WTC11 (cell line): ENCODE data around the gene CD8B. TPM values are rescaled to one million over a fixed set of nuclear protein-coding genes. Genes with fewer than 3 reads are reported as not detected.

ENCODE experiments used
- ATAC-seq: fragments of 200-7000 bp; cut with Tn5 transposase; 2 replicates; pipeline ENCODE4 v1.10.0; 2021; ENCODE audit warnings: mild to moderate bottlenecking, moderate library complexity
- CTCF ChIA-PET: fragments of 300-600 bp; sonication (Branson Sonifier 250); formaldehyde crosslinking; loops from one replicate; lab custom pipeline; 2021; ENCODE audit warnings: antibody characterized with exemption; lab: Charles Lee
- POLR2A ChIA-PET: fragments of 350-600 bp; sonication (Branson Sonifier 250); formaldehyde crosslinking; loops from one replicate; lab custom pipeline; 2021; ENCODE audit warnings: antibody characterized with exemption; lab: Charles Lee
- DNase-seq: peaks from one replicate; pipeline ENCODE4 v3.0.0; 2021; ENCODE audit warnings: low spot score
- H3K27ac Mint-ChIP-seq: 2 replicates; pipeline ENCODE4 v1.8.0; 2021; ENCODE audit warnings: mixed read lengths
- H3K27me3 Mint-ChIP-seq: 2 replicates; pipeline ENCODE4 v1.8.0; 2021; ENCODE audit warnings: low read depth, mild to moderate bottlenecking, moderate library complexity, mixed read lengths
- H3K36me3 Mint-ChIP-seq: 2 replicates; pipeline ENCODE4 v1.8.0; 2021; ENCODE audit warnings: mixed read lengths
- H3K4me1 Mint-ChIP-seq: 2 replicates; pipeline ENCODE4 v1.8.0; 2022; ENCODE audit warnings: mixed read lengths
- H3K4me3 Mint-ChIP-seq: 2 replicates; pipeline ENCODE4 v1.8.0; 2021; ENCODE audit warnings: mild to moderate bottlenecking, moderate library complexity, mixed read lengths
- H3K9me3 Mint-ChIP-seq: 2 replicates; pipeline ENCODE4 v1.8.0; 2021; ENCODE audit warnings: mixed read lengths
- ATF1 ChIP-seq: sonication (generic); formaldehyde crosslinking; IDR thresholded peaks from 2 replicates; pipeline ENCODE4 v1.8.1; 2023; ENCODE audit warnings: mild to moderate bottlenecking, moderate library complexity, missing genetic modification reagents
- ETV6 ChIP-seq: sonication (generic); formaldehyde crosslinking; IDR thresholded peaks from 2 replicates; pipeline ENCODE4 v1.8.1; 2022; ENCODE audit warnings: mild to moderate bottlenecking, missing genetic modification reagents
- FOXJ3 ChIP-seq: sonication (generic); formaldehyde crosslinking; IDR thresholded peaks from 2 replicates; pipeline ENCODE4 v1.9.0; 2021; ENCODE audit warnings: missing genetic modification reagents, mild to moderate bottlenecking, borderline replicate concordance
- JUN ChIP-seq: sonication (generic); formaldehyde crosslinking; IDR thresholded peaks from 2 replicates; pipeline ENCODE4 v1.8.0; 2023; ENCODE audit warnings: mild to moderate bottlenecking, missing genetic modification reagents
- KAT7 ChIP-seq: sonication (generic); formaldehyde crosslinking; IDR thresholded peaks from 2 replicates; pipeline ENCODE4 v1.8.1; 2023; ENCODE audit warnings: missing genetic modification reagents, mild to moderate bottlenecking, borderline replicate concordance
- NFATC4 ChIP-seq: fragments of 250-450 bp; sonication (Bioruptor Pico); IDR thresholded peaks from 2 replicates; pipeline ENCODE4 v1.9.0; 2021; ENCODE audit warnings: mild to moderate bottlenecking
- RORB ChIP-seq: fragments of 250-450 bp; sonication (Bioruptor Pico); IDR thresholded peaks from 2 replicates; pipeline ENCODE4 v1.9.0; 2021; ENCODE audit warnings: mild to moderate bottlenecking
- SMAD4 ChIP-seq: sonication (generic); formaldehyde crosslinking; IDR thresholded peaks from 2 replicates; pipeline ENCODE4 v1.8.0; 2022; ENCODE audit warnings: mild to moderate bottlenecking, missing genetic modification reagents
- SOX15 ChIP-seq: fragments of 250-450 bp; sonication (Bioruptor Pico); IDR thresholded peaks from 2 replicates; pipeline ENCODE4 v1.9.0; 2021; ENCODE audit warnings: mild to moderate bottlenecking
- TEAD4 ChIP-seq: sonication (generic); formaldehyde crosslinking; IDR thresholded peaks from 2 replicates; pipeline ENCODE4 v1.8.0; 2022; ENCODE audit warnings: mild to moderate bottlenecking, missing genetic modification reagents
- ZNF219 ChIP-seq: sonication (generic); formaldehyde crosslinking; IDR thresholded peaks from 2 replicates; pipeline ENCODE4 v1.8.0; 2023; ENCODE audit warnings: missing genetic modification reagents, mild to moderate bottlenecking, borderline replicate concordance
- ZNF232 ChIP-seq: sonication (generic); formaldehyde crosslinking; IDR thresholded peaks from 2 replicates; pipeline ENCODE4 v1.8.0; 2022; ENCODE audit warnings: mild to moderate bottlenecking, missing genetic modification reagents
- ZNF317 ChIP-seq: sonication (generic); formaldehyde crosslinking; IDR thresholded peaks from 2 replicates; pipeline ENCODE4 v1.8.1; 2023; ENCODE audit warnings: low read depth, mild to moderate bottlenecking, moderate library complexity, missing genetic modification reagents, borderline replicate concordance
- ZNF396 ChIP-seq: fragments of 250-450 bp; sonication (Bioruptor Pico); IDR thresholded peaks from 2 replicates; pipeline ENCODE4 v1.8.0; 2021; ENCODE audit warnings: mild to moderate bottlenecking, moderate library complexity, borderline replicate concordance
- total RNA-seq: library from RNA; stranded (reverse); gene quantifications from 3 replicates; pipeline ENCODE4 v1.2.3, GENCODE V29; 2021
- TF ChIP-seq, protein P1 (sequence below): sonication (generic); formaldehyde crosslinking; IDR thresholded peaks from 2 replicates; pipeline ENCODE4 v1.8.1; 2022; ENCODE audit warnings: low read depth, mild to moderate bottlenecking, moderate library complexity, missing genetic modification reagents, borderline replicate concordance
- TF ChIP-seq, protein P2 (sequence below): sonication (generic); formaldehyde crosslinking; conservative IDR thresholded peaks from 2 replicates; pipeline ENCODE4 v1.8.1; 2022; ENCODE audit warnings: mild to moderate bottlenecking, missing genetic modification reagents
- TF ChIP-seq, protein P3 (sequence below): fragments of 200-600 bp; IDR thresholded peaks from 2 replicates; pipeline ENCODE4 v1.8.0; 2022; ENCODE audit warnings: antibody characterized with exemption
- TF ChIP-seq, protein P4 (sequence below): sonication (generic); formaldehyde crosslinking; IDR thresholded peaks from 2 replicates; pipeline ENCODE4 v1.8.1; 2022; ENCODE audit warnings: mild to moderate bottlenecking, missing genetic modification reagents, moderate library complexity, borderline replicate concordance
- TF ChIP-seq, protein P5 (sequence below): fragments of 250-450 bp; sonication (Bioruptor Pico); IDR thresholded peaks from 2 replicates; pipeline ENCODE4 v2.1.2; 2022; ENCODE audit warnings: mild to moderate bottlenecking, moderate library complexity
- TF ChIP-seq, protein P6 (sequence below): sonication (generic); formaldehyde crosslinking; IDR thresholded peaks from 2 replicates; pipeline ENCODE4 v1.8.0; 2022; ENCODE audit warnings: missing genetic modification reagents
- TF ChIP-seq, protein P7 (sequence below): fragments of 250-450 bp; sonication (Bioruptor Pico); IDR thresholded peaks from 2 replicates; pipeline ENCODE4 v1.9.0; 2021; ENCODE audit warnings: mild to moderate bottlenecking

Gene CD8B
- total RNA-seq, 1 experiment from 2014 or later: 0.70 TPM

DNA sequence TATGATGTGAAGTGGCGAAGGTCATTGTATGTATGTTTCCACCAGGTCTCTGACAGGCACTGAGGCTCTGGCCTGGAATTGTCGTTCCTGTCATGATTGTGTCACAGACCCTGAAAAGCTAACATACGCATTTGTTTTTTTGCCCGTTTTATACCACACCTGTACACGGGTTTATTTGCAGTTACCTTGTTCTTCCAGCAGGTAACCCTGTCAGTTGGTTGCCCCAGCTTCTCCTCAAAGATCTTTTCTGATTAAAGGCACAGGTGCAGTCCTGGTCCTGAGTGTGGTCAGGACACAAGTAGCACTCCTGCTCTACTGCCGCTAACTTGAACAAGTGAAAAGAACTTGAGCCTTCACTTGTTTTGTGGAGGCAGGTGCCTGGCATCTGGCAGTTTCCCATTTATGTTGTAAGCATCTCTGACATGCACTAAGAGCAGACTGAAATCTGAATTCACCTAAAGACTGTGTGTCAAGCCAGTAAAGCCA lies 90.8 kb downstream of the CD8B start:
- H3K9me3 Mint-ChIP-seq: no peaks in the 10 kb centered on the region
- H3K27ac Mint-ChIP-seq: no peak overlapping the region
- H3K4me3 Mint-ChIP-seq: no peak overlapping the region
- ChIA-PET POLR2A (no interaction called here), CTCF (no interaction called here)
- H3K36me3 Mint-ChIP-seq: peaks cover 68% of the 10 kb centered on the region
- no peak for DNase-seq
- 0 out of 2 replicates have a peak, but pooled peaks cover 5% of the 10 kb centered on the region for H3K4me1 Mint-ChIP-seq
- ATAC-seq: no peak
- TF ChIP-seq SMAD4 (CRISPR knock-in tag) (no peak), FOXJ3 (CRISPR knock-in tag) (no peak), NFATC4 (CRISPR knock-in tag) (no peak), ATF1 (CRISPR knock-in tag) (no peak), ZNF219 (CRISPR knock-in tag) (no peak)
- TF ChIP-seq, protein P1, sequence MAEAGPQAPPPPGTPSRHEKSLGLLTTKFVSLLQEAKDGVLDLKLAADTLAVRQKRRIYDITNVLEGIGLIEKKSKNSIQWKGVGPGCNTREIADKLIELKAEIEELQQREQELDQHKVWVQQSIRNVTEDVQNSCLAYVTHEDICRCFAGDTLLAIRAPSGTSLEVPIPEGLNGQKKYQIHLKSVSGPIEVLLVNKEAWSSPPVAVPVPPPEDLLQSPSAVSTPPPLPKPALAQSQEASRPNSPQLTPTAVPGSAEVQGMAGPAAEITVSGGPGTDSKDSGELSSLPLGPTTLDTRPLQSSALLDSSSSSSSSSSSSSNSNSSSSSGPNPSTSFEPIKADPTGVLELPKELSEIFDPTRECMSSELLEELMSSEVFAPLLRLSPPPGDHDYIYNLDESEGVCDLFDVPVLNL (CRISPR knock-in tag): no peak
- TF ChIP-seq, protein P2, sequence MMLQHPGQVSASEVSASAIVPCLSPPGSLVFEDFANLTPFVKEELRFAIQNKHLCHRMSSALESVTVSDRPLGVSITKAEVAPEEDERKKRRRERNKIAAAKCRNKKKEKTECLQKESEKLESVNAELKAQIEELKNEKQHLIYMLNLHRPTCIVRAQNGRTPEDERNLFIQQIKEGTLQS (CRISPR knock-in tag): no peak
- TF ChIP-seq, protein P3, sequence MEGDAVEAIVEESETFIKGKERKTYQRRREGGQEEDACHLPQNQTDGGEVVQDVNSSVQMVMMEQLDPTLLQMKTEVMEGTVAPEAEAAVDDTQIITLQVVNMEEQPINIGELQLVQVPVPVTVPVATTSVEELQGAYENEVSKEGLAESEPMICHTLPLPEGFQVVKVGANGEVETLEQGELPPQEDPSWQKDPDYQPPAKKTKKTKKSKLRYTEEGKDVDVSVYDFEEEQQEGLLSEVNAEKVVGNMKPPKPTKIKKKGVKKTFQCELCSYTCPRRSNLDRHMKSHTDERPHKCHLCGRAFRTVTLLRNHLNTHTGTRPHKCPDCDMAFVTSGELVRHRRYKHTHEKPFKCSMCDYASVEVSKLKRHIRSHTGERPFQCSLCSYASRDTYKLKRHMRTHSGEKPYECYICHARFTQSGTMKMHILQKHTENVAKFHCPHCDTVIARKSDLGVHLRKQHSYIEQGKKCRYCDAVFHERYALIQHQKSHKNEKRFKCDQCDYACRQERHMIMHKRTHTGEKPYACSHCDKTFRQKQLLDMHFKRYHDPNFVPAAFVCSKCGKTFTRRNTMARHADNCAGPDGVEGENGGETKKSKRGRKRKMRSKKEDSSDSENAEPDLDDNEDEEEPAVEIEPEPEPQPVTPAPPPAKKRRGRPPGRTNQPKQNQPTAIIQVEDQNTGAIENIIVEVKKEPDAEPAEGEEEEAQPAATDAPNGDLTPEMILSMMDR: no peak
- TF ChIP-seq, protein P4, sequence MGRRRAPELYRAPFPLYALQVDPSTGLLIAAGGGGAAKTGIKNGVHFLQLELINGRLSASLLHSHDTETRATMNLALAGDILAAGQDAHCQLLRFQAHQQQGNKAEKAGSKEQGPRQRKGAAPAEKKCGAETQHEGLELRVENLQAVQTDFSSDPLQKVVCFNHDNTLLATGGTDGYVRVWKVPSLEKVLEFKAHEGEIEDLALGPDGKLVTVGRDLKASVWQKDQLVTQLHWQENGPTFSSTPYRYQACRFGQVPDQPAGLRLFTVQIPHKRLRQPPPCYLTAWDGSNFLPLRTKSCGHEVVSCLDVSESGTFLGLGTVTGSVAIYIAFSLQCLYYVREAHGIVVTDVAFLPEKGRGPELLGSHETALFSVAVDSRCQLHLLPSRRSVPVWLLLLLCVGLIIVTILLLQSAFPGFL (CRISPR knock-in tag): no peak
- TF ChIP-seq, protein P5, sequence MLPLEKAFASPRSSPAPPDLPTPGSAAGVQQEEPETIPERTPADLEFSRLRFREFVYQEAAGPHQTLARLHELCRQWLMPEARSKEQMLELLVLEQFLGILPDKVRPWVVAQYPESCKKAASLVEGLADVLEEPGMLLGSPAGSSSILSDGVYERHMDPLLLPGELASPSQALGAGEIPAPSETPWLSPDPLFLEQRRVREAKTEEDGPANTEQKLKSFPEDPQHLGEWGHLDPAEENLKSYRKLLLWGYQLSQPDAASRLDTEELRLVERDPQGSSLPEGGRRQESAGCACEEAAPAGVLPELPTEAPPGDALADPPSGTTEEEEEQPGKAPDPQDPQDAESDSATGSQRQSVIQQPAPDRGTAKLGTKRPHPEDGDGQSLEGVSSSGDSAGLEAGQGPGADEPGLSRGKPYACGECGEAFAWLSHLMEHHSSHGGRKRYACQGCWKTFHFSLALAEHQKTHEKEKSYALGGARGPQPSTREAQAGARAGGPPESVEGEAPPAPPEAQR: no peak
- H3K27me3 Mint-ChIP-seq: no peaks in the 10 kb centered on the region

DNA sequence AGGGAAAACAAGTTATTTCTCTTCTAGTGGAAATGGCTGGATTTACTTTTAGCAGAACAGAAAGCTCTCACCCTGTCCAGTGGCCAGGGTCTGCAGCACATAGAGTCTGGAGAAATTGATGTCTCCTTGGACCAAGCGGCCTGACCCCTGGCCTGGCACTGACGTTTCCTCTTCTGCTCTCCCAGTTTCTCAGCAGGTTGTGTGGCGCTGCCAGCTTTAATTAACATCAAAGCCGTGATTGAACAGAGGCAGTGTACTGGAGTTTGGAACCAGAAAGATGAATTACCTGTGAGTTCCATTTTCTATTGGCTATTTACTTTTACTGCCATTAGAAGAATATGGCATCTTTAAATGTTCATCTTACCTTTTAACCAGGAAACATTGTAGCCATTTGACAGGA lies 91.8 kb downstream of the CD8B start:
- Mint-ChIP-seq H3K9me3 (no peaks in the 10 kb centered on the region), H3K36me3 (peaks cover 72% of the 10 kb centered on the region), H3K4me1 (peaks cover 5% of the 10 kb centered on the region; the same call in 1 of the 2 replicates), H3K27me3 (no peaks in the 10 kb centered on the region), H3K4me3 (no peak overlapping the region), H3K27ac (no peak overlapping the region)
- TF ChIP-seq, protein P6, sequence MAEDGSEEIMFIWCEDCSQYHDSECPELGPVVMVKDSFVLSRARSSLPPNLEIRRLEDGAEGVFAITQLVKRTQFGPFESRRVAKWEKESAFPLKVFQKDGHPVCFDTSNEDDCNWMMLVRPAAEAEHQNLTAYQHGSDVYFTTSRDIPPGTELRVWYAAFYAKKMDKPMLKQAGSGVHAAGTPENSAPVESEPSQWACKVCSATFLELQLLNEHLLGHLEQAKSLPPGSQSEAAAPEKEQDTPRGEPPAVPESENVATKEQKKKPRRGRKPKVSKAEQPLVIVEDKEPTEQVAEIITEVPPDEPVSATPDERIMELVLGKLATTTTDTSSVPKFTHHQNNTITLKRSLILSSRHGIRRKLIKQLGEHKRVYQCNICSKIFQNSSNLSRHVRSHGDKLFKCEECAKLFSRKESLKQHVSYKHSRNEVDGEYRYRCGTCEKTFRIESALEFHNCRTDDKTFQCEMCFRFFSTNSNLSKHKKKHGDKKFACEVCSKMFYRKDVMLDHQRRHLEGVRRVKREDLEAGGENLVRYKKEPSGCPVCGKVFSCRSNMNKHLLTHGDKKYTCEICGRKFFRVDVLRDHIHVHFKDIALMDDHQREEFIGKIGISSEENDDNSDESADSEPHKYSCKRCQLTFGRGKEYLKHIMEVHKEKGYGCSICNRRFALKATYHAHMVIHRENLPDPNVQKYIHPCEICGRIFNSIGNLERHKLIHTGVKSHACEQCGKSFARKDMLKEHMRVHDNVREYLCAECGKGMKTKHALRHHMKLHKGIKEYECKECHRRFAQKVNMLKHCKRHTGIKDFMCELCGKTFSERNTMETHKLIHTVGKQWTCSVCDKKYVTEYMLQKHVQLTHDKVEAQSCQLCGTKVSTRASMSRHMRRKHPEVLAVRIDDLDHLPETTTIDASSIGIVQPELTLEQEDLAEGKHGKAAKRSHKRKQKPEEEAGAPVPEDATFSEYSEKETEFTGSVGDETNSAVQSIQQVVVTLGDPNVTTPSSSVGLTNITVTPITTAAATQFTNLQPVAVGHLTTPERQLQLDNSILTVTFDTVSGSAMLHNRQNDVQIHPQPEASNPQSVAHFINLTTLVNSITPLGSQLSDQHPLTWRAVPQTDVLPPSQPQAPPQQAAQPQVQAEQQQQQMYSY (CRISPR knock-in tag): no peak
- TF ChIP-seq ZNF232 (no peak), ZNF317 (CRISPR knock-in tag) (no peak), ZNF396 (CRISPR knock-in tag) (no peak), SOX15 (CRISPR knock-in tag) (no peak), TEAD4 (CRISPR knock-in tag) (no peak), KAT7 (CRISPR knock-in tag) (no peak), JUN (CRISPR knock-in tag) (no peak), ETV6 (CRISPR knock-in tag) (no peak), RORB (CRISPR knock-in tag) (no peak)
- TF ChIP-seq, protein P7, sequence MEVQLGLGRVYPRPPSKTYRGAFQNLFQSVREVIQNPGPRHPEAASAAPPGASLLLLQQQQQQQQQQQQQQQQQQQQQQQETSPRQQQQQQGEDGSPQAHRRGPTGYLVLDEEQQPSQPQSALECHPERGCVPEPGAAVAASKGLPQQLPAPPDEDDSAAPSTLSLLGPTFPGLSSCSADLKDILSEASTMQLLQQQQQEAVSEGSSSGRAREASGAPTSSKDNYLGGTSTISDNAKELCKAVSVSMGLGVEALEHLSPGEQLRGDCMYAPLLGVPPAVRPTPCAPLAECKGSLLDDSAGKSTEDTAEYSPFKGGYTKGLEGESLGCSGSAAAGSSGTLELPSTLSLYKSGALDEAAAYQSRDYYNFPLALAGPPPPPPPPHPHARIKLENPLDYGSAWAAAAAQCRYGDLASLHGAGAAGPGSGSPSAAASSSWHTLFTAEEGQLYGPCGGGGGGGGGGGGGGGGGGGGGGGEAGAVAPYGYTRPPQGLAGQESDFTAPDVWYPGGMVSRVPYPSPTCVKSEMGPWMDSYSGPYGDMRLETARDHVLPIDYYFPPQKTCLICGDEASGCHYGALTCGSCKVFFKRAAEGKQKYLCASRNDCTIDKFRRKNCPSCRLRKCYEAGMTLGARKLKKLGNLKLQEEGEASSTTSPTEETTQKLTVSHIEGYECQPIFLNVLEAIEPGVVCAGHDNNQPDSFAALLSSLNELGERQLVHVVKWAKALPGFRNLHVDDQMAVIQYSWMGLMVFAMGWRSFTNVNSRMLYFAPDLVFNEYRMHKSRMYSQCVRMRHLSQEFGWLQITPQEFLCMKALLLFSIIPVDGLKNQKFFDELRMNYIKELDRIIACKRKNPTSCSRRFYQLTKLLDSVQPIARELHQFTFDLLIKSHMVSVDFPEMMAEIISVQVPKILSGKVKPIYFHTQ (CRISPR knock-in tag): no peak
- no peak for DNase-seq
- no peak for ATAC-seq
- CTCF ChIA-PET: no interaction called here
- POLR2A ChIA-PET: no interaction called here
